T-helper 2 cell treated with Interferon-gamma antibody and Interleukin-4, amounts not matched to agents 5 μg/mL and 100 μg/mL, for 36 hours (primary cell): ENCODE measurements around the gene NEK2.
"Not testable (repeated sequence)": the region's sequence is repeated elsewhere in the genome, so short reads cannot be mapped to it uniquely, and the experiment has no call there.

Source experiments
- DNase-seq: peaks from one replicate; pipeline ENCODE4 v3.0.0; 2021; ENCODE audit warnings: low spot score
- H3K27ac Mint-ChIP-seq: one replicate; pipeline ENCODE4 v1.8.0; 2021; ENCODE audit warnings: mild to moderate bottlenecking, mixed read lengths
- H3K27me3 Mint-ChIP-seq: one replicate; pipeline ENCODE4 v1.8.0; 2021; ENCODE audit warnings: low read depth, mixed read lengths
- H3K36me3 Mint-ChIP-seq: one replicate; pipeline ENCODE4 v1.8.0; 2021; ENCODE audit warnings: low read depth, mixed read lengths
- H3K4me1 Mint-ChIP-seq: one replicate; pipeline ENCODE4 v1.8.0; 2021; ENCODE audit warnings: low read depth, mixed read lengths
- H3K4me3 Mint-ChIP-seq: one replicate; pipeline ENCODE4 v1.8.0; 2022; ENCODE audit warnings: mild to moderate bottlenecking, moderate library complexity, mixed read lengths
- H3K9me3 Mint-ChIP-seq: one replicate; pipeline ENCODE4 v1.8.0; 2021; ENCODE audit warnings: mixed read lengths

NEK2 gene

DNA sequence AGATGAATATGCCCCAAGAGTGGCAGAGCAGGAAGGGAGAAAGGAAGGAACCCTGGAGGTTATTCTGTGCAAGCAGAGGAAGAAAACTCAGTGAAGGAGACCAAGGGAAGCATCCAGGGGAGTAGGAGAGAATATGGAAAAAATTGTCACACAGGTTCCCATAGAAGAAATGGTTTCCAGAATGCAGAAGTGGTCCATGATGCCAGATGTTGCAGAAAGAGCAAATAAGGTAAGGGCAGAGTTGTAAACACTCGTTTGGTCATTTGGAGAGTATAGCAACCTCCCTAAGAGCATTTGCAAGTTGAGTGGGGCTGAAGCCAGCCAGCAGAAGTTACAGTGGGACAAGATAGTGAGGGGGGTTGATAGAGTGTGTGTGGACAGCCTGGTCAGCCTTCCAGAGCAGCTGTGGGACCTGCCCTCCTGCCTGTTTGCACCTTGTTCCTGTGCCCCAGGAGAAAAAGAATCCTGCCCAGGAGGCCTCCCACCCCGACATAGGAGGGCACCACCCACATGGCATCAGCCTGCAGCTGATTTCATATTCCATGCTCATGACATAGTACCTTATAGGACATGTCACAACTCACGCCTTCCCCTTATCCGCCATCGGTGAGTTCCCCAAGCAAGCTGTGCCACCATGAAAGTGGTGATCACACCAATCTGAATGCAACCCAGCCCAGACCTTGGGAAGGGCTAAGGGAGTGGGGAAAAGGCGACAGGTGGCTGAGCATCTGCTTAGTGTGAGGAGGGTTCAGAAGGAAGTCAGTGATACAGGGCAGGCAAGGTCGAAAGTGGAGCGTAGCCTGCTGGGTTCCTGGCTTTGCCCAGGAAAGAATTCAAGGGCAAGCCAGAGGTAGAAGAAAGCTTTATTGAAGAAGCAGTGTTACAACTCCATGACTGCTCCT is 8.2 kb upstream of the NEK2 start:
- Mint-ChIP-seq H3K4me3 (no peak overlapping the region), H3K27me3 (peaks cover 4% of the 10 kb centered on the region), H3K9me3 (no peaks in the 10 kb centered on the region), H3K36me3 (no peaks in the 10 kb centered on the region), H3K4me1 (peaks cover 21% of the 10 kb centered on the region), H3K27ac (no peak overlapping the region)
- DNase-seq: no peak

DNA sequence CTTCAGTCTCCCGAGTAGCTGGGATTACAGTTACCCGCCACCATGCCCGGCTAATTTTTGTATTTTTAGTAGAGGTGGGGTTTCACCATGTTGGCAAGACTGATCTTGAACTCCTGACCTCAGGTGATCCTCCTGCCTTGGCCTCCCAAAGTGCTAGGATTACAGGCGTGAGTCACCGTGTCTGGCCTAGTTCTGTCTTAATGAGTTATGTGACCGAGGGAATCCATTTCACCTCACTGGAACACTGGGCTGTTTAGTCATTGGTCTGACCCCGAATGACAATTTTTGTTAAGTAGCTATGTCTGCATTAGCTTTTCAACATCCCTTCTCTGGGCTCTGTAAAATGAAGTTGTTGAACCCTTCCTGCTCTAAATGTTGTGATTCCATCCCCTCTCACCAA is 6.8 kb upstream of the NEK2 start:
- H3K9me3 Mint-ChIP-seq, H3K36me3 Mint-ChIP-seq, H3K27ac Mint-ChIP-seq, H3K4me3 Mint-ChIP-seq, DNase-seq, H3K27me3 Mint-ChIP-seq, H3K4me1 Mint-ChIP-seq: not testable (repeated sequence)

GRCh38 chr1:211680752-211681327 is 5.4 kb upstream of the NEK2 start:
- DNase-seq: peak; percentile 73
- no peaks in the 10 kb centered on the region for H3K9me3 Mint-ChIP-seq
- H3K4me3 Mint-ChIP-seq: peak overlapping the region; percentile 6
- H3K4me1 Mint-ChIP-seq: peaks cover 9% of the 10 kb centered on the region
- H3K27ac Mint-ChIP-seq: peak overlapping the region; percentile 60
- no peaks in the 10 kb centered on the region for H3K36me3 Mint-ChIP-seq
- no peaks in the 10 kb centered on the region for H3K27me3 Mint-ChIP-seq

DNA sequence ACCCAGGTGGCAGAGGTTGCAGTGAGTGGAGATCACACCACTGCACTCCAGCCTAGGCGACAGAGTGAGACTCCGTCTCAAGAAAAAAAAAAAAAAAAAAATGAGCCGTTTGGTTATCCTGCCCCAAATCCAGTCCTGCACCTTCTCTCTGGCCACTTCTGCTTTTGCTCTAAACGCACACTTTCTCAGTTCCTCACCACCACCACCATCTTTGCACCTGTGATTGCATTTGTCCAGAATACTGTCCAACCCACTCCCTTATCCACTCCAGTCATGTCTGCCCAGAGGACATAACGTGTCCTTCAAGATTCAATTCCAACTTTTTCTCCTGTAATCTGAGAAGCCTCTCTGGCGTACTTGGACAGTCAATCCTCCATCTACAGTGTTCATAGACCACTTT is 2.2 kb upstream of the NEK2 start:
- Mint-ChIP-seq H3K4me1 (peaks cover 29% of the 10 kb centered on the region), H3K27me3 (no peaks in the 10 kb centered on the region), H3K27ac (no peak overlapping the region)

GRCh38 chr1:211676761-211677160 is 1.3 kb upstream of the NEK2 start:
- H3K4me3 Mint-ChIP-seq: peak overlapping the region; percentile 54

More for the DNA sequence above, 2.2 kb upstream of the NEK2 start:
- Mint-ChIP-seq H3K9me3 (no peaks in the 10 kb centered on the region), H3K36me3 (peaks cover 13% of the 10 kb centered on the region), H3K4me3 (no peak overlapping the region)
- DNase-seq: no peak

GRCh38 chr1:211676106-211676583 is 724 bp upstream of the NEK2 start:
- Mint-ChIP-seq H3K36me3 (peaks cover 21% of the 10 kb centered on the region), H3K4me1 (peaks cover 36% of the 10 kb centered on the region), H3K27me3 (no peaks in the 10 kb centered on the region), H3K9me3 (no peaks in the 10 kb centered on the region), H3K27ac (peak overlapping the region; percentile 85), H3K4me3 (peak overlapping the region; percentile 95)
- DNase-seq: no peak

More at GRCh38 chr1:211676761-211677160, 1.3 kb upstream of the NEK2 start:
- DNase-seq: no peak
- no peaks in the 10 kb centered on the region for H3K27me3 Mint-ChIP-seq
- peaks cover 19% of the 10 kb centered on the region for H3K36me3 Mint-ChIP-seq
- peaks cover 34% of the 10 kb centered on the region for H3K4me1 Mint-ChIP-seq
- H3K9me3 Mint-ChIP-seq: no peaks in the 10 kb centered on the region
- no peak overlapping the region for H3K27ac Mint-ChIP-seq

GRCh38 chr1:211667065-211667617 is 8.3 kb downstream of the NEK2 start:
- H3K27me3 Mint-ChIP-seq: no peaks in the 10 kb centered on the region
- H3K4me1 Mint-ChIP-seq: peaks cover 4% of the 10 kb centered on the region
- H3K27ac Mint-ChIP-seq: no peak overlapping the region
- no peak for DNase-seq
- no peak overlapping the region for H3K4me3 Mint-ChIP-seq
- peaks cover 50% of the 10 kb centered on the region for H3K36me3 Mint-ChIP-seq
- no peaks in the 10 kb centered on the region for H3K9me3 Mint-ChIP-seq

GRCh38 chr1:211660718-211661222 is 14.7 kb downstream of the NEK2 start:
- H3K36me3 Mint-ChIP-seq: peaks cover 13% of the 10 kb centered on the region
- no peaks in the 10 kb centered on the region for H3K27me3 Mint-ChIP-seq
- H3K4me3 Mint-ChIP-seq: no peak overlapping the region
- no peak overlapping the region for H3K27ac Mint-ChIP-seq
- H3K9me3 Mint-ChIP-seq: no peaks in the 10 kb centered on the region
- H3K4me1 Mint-ChIP-seq: peaks cover 1% of the 10 kb centered on the region
- DNase-seq: no peak

GRCh38 chr1:211656728-211657127 is 18.7 kb downstream of the NEK2 start:
- peaks cover 8% of the 10 kb centered on the region for H3K4me1 Mint-ChIP-seq
- H3K9me3 Mint-ChIP-seq: no peaks in the 10 kb centered on the region
- no peak for DNase-seq
- no peak overlapping the region for H3K27ac Mint-ChIP-seq
- no peak overlapping the region for H3K4me3 Mint-ChIP-seq
- H3K27me3 Mint-ChIP-seq: no peaks in the 10 kb centered on the region
- no peaks in the 10 kb centered on the region for H3K36me3 Mint-ChIP-seq

- H3K27ac Mint-ChIP-seq: no peak overlapping the region
- H3K4me1 Mint-ChIP-seq: peaks cover 8% of the 10 kb centered on the region
- H3K4me3 Mint-ChIP-seq: no peak overlapping the region
- DNase-seq: peak; percentile 68
- no peaks in the 10 kb centered on the region for H3K27me3 Mint-ChIP-seq
- no peaks in the 10 kb centered on the region for H3K36me3 Mint-ChIP-seq
- H3K9me3 Mint-ChIP-seq: no peaks in the 10 kb centered on the region
These were observed 20.3 kb downstream of the NEK2 start for GRCh38 chr1:211654838-211655787.

- no peak for DNase-seq
- H3K27me3 Mint-ChIP-seq: no peaks in the 10 kb centered on the region
- peaks cover 8% of the 10 kb centered on the region for H3K4me1 Mint-ChIP-seq
- no peaks in the 10 kb centered on the region for H3K9me3 Mint-ChIP-seq
- no peak overlapping the region for H3K27ac Mint-ChIP-seq
- no peak overlapping the region for H3K4me3 Mint-ChIP-seq
- H3K36me3 Mint-ChIP-seq: no peaks in the 10 kb centered on the region
These were observed 21.4 kb downstream of the NEK2 start for GRCh38 chr1:211653959-211654496.

DNA sequence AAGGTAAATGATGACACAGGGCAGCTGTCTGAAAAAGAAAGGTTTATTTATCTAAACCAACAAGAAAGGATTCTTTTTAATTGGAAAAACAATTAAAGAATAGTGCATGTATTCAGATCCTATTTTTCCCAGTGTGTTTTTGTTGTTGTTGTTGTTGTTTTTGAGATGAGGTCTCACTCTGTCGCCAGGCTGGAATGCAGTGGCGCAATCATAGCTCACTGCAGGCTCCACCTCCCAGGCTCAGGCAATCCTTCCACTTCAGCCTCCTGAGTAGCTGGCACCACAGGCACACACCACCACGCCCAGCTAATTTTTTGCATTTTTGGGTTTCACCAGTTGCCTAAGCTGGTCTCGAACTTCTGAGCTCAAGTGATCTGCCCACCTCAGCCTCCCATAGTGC is 22.1 kb downstream of the NEK2 start:
- Mint-ChIP-seq H3K9me3 (no peaks in the 10 kb centered on the region), H3K27ac (no peak overlapping the region), H3K4me1 (peaks cover 8% of the 10 kb centered on the region), H3K36me3 (no peaks in the 10 kb centered on the region), H3K27me3 (peaks cover under 1% of the 10 kb centered on the region), H3K4me3 (no peak overlapping the region)
- DNase-seq: no peak

GRCh38 chr1:211652371-211652770 is 23.1 kb downstream of the NEK2 start:
- no peaks in the 10 kb centered on the region for H3K36me3 Mint-ChIP-seq
- no peak overlapping the region for H3K27ac Mint-ChIP-seq
- H3K27me3 Mint-ChIP-seq: peaks cover 5% of the 10 kb centered on the region
- no peaks in the 10 kb centered on the region for H3K9me3 Mint-ChIP-seq
- DNase-seq: no peak
- H3K4me1 Mint-ChIP-seq: peaks cover 8% of the 10 kb centered on the region
- no peak overlapping the region for H3K4me3 Mint-ChIP-seq
